HG03280 (cell line): ENCODE results near the gene TBX1.

Source experiments
- ATAC-seq: cut with Tn5 transposase; IDR thresholded peaks from one replicate; pipeline ENCODE4 v1.9.1; 2021; ENCODE audit warnings: mild to moderate bottlenecking, moderate library complexity; ENCODE audit not compliant: unreplicated experiment

Gene TBX1

DNA sequence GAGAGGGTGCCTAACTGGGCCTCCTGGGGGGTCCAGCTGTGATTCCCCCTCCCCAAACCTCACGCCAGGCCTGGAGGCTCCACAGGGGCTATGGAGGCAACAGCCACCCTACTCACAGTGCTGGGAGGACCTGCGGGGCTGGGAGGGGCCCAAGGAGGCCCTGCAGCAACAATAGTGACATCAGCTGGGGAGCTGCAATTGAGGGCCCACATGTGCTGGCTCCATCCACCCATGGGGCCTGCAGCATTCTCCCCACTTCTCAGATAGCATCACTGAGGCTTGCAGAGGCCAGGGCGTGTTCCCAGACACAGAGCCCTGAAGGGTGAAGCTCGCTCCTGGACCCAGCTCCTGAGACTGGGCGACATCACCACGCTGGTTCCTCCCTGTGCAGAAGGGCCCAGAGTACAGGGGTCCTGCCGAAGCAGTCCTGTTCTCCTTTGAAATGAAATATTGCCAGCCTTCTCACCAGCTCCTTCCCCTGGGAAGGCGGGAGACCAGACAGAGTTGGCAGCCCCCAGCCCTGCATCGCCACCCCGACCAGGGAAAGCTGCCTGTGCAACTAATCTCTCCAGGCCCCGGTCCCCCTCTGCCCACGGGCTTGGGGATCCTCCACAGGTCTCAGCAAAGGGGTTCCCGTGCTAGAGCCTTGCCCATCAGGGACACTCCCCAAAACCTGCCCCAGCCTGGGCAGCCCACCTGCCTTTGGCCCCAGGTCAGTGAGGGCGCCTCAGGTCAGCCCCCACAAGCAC, 8.9 kb upstream of the TBX1 start:
- no peak for ATAC-seq

DNA sequence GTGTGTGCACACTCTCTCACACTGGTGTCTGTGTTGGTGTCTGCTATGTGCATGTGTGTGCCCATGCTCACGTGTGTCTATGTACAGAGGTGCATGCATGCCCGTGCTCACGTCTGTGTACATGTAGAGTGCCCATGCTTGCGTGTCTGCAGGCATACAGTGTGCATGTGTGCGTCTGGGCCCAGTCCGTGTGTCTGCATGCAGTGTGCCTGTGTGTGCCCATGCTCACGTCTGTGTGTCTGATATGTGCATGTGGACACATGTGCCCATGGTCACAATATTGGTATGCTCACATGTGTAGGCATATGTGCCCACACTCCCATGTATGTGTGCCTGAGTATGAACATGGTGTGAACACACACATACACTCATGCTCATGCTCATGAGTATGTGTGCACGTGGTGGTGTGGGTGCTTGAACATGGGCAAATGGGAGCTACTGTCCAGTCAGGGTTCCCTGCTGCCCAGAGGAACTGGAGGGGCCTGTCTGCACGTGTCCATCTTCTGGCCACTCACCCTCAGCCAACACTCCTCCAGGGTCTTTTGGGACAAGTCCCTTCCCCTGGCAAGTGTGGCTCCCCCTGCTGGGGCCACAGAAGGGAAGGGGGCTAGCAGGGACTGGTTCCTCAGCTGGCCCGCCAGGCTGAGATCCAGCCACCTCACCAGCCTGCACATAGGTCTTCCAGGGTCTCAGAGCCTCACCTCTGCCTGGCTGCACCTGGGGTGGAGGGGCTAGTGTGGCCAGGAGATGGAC, 7.3 kb upstream of the TBX1 start:
- no peak for ATAC-seq

DNA sequence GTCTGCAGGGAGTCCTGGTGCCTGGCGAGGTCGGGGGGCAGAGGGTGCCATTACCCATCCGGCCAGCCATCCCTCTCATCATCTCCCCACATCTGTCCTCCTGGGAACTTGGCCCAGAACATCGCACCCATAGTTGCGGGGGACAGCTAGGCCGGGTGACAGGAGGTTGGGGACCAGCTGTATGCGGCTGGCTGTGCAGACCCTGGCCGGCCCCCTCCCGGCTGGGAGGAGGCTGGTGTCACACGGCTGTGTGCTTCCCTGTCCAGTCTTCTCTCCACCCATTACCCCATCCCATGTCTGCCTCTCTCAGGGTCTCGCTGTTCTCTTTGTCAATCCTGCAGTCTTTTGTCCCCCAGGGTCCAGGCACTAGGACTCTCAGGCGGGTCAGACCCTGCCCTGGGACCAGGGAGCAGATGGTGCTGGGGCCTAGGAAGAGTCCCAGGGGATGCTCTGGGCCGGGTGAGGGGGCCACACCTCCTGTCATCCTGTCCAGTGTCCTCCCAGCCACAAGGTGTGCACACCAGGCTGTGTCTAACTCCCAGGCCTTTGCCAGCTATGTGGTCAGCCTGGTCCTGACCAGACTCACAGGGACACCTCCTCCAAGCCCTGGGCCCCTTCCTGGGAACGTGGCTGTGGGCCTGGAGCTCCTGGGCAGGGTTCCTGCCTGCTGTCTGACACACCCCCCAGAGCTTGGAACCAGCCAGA, 6.4 kb upstream of the TBX1 start:
- no peak for ATAC-seq

DNA sequence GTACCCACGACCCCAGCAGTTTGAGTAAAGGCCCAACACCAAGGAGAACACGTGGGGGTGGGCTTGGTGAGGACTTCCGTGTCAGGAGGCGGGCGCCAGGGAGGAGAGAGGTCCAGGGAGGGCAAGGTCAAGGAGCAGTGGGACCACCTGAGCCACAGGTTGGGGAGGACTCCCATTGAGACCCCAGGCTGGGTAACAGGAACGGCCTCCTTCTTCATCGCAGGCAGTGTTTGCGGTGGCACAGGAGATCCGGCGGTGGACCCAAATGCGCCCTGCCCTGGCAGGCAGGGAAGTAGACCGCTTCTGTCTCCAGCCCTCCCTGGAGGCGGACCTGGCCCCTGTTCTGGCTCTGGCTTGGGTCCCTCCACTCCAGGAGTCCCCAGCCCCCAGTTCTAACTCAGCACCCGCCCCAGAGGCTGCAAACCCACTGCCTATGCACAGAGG, 5.9 kb upstream of the TBX1 start:
- no peak for ATAC-seq

DNA sequence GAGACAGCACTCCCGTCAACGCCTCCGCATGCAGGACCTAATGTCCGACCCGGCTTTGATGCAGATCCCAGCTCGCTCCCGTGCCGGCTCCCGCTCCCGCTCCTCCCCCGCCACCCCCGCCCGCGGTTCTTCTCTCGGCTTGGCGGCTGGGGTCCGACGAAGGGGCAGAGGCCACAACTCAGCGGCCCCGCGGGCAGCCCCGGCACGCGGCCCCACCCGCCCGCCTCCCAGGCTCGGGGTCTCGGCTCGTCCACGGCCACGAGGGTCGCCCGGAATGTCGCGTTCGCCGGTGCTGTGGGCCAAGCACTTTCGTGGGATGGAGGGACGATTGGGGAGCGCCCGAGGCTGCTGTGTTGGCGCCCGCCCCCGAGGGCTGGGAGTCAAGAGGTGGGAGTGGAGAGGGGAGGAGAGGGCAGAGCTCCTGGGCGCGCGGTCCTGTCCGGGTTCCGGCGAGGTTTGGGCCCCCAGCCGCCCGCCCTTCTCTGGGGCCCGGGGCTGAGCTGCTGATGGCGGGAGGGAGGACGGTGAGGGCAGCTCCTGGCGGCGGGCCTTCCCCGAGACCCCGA, 5.3 kb upstream of the TBX1 start:
- ATAC-seq, result no peak

DNA sequence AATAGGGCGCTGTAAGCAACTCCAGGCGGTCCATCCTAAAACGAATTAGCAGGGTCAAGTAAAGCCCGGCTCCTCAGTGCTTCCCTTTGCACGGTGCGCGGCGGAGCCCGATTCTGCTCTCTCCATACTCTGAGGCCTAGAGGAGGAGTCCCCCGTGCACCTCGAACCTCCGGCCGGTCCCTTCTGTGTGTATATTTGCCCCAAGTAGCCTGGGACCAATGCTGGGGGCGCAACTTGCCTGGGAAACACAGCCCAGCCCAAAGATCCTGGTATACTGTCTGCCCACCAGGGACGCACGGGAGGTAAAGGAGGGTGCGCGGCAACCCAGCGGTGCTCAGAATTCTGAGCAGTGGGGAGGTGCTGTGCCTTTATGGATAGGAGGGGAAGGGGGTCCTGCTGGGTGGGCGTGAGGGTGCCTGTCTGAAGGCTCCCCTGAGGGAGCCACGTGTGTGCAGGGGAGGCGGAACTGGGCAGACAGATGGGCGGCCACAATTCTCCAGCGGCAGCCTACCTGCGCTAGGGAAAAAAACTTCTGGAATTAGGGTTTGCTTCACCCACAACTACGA, 4.8 kb upstream of the TBX1 start:
- no peak for ATAC-seq

DNA sequence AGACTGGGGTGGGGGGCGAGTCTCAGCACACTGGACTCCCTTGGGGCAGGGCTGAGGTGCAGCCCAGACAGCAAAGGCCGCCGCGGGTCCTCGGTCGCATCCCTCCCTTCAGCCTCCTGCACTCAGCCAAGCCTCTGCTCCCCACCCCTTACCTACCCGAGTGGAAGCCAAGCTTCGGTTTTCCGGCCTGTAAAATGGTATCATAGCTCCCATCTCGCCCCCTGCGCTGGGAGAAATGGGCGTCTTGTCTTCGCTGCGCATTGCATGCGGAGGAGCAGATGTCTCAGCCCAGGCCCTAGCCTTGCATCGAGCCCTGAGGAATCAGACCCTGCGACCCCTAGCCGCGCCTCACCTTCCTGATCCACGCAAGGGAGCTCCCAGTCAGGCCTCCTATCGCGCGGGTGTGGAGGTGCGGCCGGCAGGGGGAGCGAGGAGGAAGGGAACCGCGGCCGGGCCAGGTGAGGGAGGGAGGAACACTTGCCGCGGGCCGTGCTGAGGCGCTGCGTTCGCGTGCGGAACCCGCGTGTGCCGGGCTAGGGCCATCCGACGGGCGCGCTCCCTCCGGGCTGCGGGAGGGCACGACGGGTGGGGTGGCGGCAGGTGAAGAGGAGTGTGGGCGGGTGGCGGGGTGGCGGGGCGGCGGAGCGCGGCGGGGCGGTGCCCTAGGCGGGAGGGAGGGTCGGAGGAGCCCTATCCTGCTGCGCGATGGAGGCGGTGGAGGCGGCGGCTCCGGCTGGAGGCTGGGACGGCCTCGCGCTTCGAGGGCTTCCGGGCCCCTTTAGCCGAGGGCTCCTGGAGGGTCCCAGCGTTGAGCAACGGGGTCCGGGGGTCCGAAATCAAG, 4.1 kb upstream of the TBX1 start:
- ATAC-seq, result no peak

DNA sequence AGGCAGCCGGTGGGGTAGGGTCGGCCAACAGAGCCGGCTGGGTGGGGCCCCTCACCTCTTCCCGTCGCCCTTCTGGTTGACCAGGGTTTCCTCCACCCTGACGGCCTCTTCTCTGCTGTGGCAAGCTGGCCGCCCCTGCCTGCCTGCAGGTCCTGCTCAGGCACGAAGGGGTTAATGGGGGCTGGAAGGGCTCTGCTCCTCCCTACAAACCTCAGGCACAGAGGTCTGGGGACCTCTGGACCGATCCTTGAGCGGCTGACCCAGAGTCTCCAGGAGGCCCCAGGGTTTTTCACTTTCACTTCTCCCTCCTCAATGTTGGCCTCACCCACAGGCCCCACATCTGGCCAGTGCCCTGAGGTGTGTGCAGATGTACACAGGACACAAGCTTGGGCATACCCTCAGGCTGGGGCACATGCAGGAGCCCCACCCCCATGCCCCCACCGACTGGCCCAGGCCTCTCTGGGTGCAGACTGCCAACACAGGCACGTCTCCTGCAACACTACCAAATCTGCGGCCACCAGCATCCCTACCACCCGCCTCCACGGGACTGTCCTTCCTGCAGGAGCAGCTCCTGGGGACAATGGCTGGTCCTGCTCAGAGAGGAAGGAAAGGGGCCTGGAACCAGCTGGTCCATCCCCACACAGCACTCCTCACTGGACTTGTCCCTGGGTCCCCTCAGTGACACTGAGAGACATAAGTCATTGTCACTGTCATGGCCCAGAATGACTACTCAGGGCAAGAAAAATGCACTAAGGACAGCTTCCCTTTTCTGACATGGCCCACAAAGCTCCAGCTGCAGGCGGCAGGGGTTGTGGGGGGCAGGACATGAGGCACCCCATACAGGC, 3.2 kb upstream of the TBX1 start:
- no peak for ATAC-seq

DNA sequence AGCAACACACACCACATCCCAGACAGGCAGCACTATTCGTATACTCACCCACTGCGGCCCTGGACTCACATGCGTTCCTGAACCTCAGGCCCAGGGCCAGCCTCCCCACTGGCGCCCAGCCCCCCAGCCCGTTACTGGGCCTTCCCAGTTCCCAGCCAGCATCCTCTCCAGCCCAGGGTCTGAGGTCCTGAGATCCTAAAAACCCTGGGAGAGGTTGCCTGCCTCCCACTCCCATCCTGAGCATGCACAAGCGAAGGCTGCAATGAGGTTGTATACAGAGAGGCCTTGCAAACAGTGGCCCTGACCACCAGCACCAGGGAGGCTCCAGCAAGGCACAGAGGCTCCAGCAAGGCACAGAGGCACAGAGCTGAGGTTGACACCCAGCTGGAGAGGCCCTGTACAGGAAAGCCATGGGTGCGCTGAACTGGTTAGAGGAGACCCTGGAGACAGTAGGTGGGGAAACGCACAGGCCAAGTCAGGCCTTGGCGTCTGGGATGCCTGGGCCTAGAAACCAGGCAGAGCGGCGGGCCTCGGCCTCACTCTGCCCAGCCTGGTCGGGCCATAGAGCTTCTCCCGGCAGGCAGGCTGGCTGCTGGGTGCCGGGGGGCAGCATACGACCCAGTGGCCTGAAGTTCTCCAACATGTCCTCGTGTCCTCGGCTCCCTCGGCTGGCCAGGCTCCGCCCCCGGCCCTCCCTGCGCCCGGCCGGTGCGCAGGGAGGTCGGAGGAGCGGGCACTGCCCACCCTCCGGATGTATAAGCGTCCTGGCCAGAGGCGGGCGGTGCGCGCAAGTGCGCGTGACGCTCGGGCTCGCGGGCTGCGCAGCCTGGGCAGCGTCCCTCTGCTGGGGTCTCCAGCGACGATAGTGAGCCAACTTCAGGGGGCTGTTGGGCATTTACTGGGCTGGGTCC, 2.3 kb upstream of the TBX1 start:
- ATAC-seq, result no peak

DNA sequence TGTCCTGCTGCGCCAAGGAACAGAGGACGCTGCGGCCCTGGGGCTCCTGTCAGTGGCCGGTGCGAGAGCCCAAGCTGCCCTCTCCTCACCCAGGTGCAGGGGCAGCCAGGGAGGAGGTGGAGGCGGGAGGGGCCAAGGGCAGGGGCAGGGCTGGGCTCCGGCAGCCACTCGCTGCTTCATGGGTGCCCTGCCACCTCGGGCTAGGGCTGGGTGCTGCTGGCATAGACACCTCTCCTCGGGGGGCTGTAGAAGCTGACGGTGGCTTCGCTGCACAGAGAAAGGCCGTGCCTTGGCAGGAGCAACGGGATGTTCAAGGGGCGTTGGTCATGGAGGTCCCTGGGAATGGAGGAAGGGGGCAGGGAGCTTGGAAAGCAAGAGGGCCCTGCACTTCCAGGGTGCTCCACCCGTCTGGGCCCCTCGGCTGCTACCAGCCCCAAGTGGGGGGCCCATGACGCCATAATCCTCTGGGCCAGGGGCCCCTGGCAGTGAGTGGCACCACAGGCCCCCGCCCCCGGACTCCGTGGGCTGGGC, 1.6 kb upstream of the TBX1 start:
- ATAC-seq, result no peak

DNA sequence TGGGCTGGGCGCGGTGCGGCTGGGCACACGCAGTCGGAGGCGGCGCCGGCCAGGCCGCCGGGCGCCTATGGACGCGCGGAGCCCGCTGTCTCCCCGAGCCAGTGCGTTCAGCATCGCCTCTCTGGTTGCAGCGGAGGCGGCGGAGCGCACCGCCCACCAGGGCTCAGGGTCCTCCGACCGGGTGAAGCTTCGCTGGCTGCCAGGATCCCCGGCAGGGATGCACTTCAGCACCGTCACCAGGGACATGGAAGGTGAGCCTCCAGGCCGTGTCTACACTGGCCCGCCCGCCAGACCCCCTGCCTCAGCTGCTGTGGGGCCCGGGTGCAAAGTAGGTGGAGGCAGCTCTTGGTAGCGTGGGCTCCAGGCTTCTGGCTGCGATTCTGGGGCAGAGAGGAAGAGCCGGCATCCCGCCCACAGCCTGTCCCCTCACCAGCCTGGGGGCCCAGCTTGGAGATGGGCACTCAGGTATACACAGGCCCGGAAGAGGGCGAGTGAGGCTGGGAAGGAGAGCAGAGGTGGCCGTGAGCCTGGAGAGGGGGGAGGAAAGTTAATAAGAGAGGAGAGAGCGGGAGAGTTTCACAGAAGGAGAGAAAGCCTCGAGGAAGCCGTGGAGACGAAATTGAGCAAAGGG, 1.0 kb upstream of the TBX1 start:
- no peak for ATAC-seq

DNA sequence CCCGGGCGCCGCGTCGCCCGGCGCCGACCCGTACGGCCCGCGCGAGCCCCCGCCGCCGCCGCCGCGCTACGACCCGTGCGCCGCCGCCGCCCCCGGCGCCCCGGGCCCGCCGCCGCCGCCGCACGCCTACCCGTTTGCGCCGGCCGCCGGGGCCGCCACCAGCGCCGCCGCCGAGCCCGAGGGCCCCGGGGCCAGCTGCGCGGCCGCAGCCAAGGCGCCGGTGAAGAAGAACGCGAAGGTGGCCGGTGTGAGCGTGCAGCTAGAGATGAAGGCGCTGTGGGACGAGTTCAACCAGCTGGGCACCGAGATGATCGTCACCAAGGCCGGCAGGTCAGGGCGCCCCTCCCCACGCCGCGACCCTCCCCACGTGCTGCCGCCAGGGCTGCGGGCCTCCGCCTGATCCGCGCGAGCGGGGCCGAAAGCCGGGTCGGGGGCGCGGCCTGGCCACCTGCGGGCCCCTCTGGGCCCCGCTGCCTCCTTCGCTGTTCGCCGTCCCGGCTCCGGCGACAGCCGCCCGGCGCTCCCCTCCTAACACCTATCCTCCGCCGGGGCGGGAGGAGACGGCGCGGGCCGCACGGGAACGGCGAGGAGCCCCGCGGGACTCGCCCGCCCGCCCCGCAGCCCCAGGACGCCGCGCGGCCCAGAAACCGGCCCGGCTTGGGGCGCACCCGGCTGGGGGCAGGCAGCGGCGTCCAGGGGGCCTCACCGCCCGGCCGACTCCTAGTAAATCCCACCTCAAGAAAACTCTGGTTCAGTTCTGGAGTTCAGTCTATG, 560 bp downstream of the TBX1 start:
- ATAC-seq, result no peak

DNA sequence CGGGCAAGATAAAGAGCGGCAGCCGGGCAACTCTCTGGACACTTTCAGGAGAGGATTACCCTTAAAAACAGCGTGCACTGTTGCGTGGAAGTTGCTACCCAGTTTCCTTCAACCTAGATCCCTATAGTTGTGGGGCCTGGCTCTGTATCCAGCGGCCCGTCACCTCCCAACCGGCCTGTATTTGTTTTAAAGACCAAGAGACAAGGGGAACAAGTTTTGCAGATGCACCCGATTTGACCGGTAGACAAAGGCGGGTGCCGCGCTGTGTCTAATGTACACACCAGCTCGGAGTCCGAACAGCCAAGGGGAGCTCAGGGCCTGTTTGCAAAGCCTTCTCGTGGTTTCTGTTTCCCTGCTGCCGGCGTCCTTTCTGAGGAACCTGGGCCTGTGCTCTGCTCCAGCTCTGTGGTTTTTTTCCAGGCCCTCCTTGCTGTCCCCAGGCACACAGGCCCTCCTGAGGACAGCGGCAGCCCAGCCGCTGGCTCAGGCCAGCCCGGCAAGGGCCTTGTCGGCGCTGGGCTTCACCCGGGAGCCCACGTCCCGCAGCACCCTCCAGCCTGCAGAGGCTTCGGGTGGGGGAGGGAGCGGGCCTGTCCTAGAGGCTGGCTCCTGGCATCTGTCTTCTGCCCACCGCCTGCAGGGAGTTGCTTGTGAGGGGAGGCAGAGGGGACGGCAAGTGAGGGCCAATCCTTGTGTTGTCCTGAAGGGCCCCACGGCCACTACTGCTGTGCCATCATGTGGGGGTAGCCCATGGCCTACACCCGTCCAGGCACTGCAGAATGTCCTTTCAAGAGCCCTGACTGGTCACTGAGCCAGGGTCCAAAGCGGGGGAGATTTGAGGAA, 1.4 kb downstream of the TBX1 start:
- ATAC-seq, result no peak

DNA sequence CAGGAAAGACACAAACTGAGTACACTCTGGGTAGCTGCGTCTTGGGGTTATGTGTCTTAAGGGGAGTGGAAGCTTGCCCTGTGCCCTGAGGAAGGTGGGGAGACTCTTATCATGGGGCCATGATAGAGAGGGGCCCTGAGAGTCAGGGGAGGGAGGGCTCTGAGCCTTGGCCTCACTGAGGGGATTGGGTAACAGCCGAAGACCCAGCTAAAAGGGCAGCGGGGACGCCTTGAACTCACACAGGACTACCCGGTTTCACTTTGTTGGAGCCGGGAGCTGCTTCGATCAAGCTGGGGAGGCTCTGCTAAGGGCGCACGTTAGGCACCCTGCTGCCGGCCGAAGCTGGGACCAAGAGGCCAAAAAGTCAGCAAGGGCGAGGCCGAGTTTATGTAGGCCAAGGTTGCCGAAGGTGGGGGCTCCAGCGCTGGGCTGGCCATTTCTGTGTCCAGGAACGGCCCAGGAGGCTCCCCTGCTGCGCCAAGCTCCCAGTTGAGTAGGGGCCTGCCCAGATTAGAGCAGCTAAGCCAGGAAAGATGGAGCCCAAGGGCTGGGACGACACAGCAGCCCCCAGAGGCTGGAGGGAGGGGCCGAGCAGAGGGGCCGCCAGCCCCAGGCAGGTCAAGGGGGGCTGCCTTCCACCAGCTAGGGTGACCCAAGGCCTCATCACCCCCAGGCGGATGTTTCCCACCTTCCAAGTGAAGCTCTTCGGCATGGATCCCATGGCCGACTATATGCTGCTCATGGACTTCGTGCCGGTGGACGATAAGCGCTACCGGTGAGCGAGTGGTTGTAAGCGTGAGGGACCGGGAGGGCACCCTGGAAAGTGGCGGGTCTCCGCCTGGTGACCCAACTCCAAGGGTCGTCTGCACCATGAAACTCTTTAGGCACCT, 2.2 kb downstream of the TBX1 start:
- ATAC-seq, result no peak
